ENCODE results near the gene DOCK4. TPM values are rescaled to one million over a fixed set of nuclear protein-coding genes. Genes with fewer than 3 reads are reported as not detected.

Gene DOCK4
- total and polyA plus RNA-seq, 2 experiments from 2014 or later: 2.1 to 5.0 TPM

DNA sequence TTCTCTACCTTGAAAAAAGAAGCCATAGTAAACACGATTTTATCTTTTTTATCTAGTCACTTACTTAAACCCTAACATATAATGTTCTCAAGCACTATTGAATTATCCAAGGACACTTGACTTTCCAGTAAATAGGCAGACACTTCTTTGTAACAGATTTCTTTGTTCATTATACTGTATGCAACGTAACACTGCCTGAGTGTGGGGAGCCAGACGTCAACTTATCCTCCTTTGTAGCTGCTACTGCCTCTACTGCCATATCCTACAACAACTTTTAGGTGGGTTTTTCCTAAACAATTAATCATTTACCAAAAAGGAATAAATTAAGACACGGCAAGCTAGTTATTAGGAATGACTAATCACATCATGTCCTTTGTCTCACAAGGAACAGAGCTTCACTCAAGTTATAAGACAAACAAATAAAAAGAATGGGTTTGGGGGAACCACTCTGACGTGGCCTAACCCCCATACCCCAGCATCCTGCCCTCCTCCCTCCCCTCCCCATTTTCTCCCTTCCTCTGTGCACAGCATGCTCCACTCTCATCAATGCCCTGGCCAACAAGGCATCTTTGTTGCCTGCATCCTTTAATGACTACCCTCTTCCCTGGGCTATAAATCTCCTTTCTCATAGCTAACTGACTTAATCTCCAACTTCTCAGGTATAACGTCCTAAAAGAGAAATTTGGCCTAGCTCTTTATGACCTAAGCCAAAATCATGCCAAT, 43.3 kb downstream of the DOCK4 start:
- TF ChIP-seq EZH2phosphoT487 (IDR thresholded peaks at IDR 0.05; ENCODE audit: insufficient read depth, low read depth) (no peak), EZH2 (IDR thresholded peaks at IDR 0.05; ENCODE audit: insufficient read depth, poor library complexity, severe bottlenecking) (no peak)
- Histone ChIP-seq H3K4me1 (ENCODE audit: insufficient read depth) (no peaks in the 10 kb centered on the region), H3K79me2 (ENCODE audit: insufficient read depth) (no peaks in the 10 kb centered on the region), H3K4me3 (no peak overlapping the region), H4K20me1 (ENCODE audit: insufficient read depth) (no peaks in the 10 kb centered on the region), H2AFZ (no peak overlapping the region), H3K4me2 (ENCODE audit: unreplicated experiment) (no peak overlapping the region), H3F3A (ENCODE audit: insufficient read depth) (no peaks in the 10 kb centered on the region), H3K9ac (no peak overlapping the region), H3K36me3 (ENCODE audit: low read depth) (no peaks in the 10 kb centered on the region), H3K9me2 (ENCODE audit: insufficient read depth) (no peaks in the 10 kb centered on the region), H3K27me3 (replicated peaks; ENCODE audit: insufficient read depth) (no peaks in the 10 kb centered on the region), H3K27ac (no peak overlapping the region), H3K9me3 (ENCODE audit: low read depth) (no peaks in the 10 kb centered on the region)
- no peak for DNase-seq
- in situ Hi-C loops (cut with MboI): no loop called here
- 93% methylated on average over 6 of the region's 6 CpGs for WGBS, 2 experiments (ENCODE audit: low coverage in 1 of 2, low lambda C conversion rate in 2 of 2, missing lambda C conversion rate in 2 of 2)

- no peak overlapping the region for H3K9ac ChIP-seq
- H2AFZ ChIP-seq: no peak overlapping the region
- DNase-seq: no peak
These were observed 43.9 kb downstream of the DOCK4 start for GRCh38 chr7:112162142-112162766.

GRCh38 chr7:112161253-112162141, 44.7 kb downstream of the DOCK4 start:
- H3K4me2 ChIP-seq (ENCODE audit: unreplicated experiment): no peak overlapping the region

More at GRCh38 chr7:112162142-112162766, 43.9 kb downstream of the DOCK4 start:
- Histone ChIP-seq H3K27ac (no peak overlapping the region), H3K27me3 (replicated peaks; ENCODE audit: insufficient read depth) (no peaks in the 10 kb centered on the region), H3K4me2 (ENCODE audit: unreplicated experiment) (no peak overlapping the region), H3F3A (ENCODE audit: insufficient read depth) (no peaks in the 10 kb centered on the region), H3K9me2 (ENCODE audit: insufficient read depth) (no peaks in the 10 kb centered on the region), H3K79me2 (ENCODE audit: insufficient read depth) (no peaks in the 10 kb centered on the region), H3K9me3 (ENCODE audit: low read depth) (no peaks in the 10 kb centered on the region), H4K20me1 (ENCODE audit: insufficient read depth) (no peaks in the 10 kb centered on the region), H3K36me3 (ENCODE audit: low read depth) (no peaks in the 10 kb centered on the region), H3K4me3 (no peak overlapping the region), H3K4me1 (ENCODE audit: insufficient read depth) (peaks cover 2% of the 10 kb centered on the region)
- in situ Hi-C loops (cut with MboI): no loop called here
- TF ChIP-seq EZH2phosphoT487 (IDR thresholded peaks at IDR 0.05; ENCODE audit: insufficient read depth, low read depth) (no peak), EZH2 (IDR thresholded peaks at IDR 0.05; ENCODE audit: insufficient read depth, poor library complexity, severe bottlenecking) (no peak)
- WGBS, 2 experiments (ENCODE audit: low coverage in 1 of 2, low lambda C conversion rate in 2 of 2, missing lambda C conversion rate in 2 of 2): 96% methylated on average over 2 of the region's 2 CpGs

GRCh38 chr7:112160771-112161150, 45.4 kb downstream of the DOCK4 start:
- H3K4me3 ChIP-seq: no peak overlapping the region
- peaks cover 13% of the 10 kb centered on the region for H3K4me1 ChIP-seq (ENCODE audit: insufficient read depth)
- no peaks in the 10 kb centered on the region for H3K79me2 ChIP-seq (ENCODE audit: insufficient read depth)
- H3K27ac ChIP-seq: no peak overlapping the region
- in situ Hi-C loops (cut with MboI): no loop called here
- no peaks in the 10 kb centered on the region for H3K9me3 ChIP-seq (ENCODE audit: low read depth)
- no peak for DNase-seq
- no peak overlapping the region for H3K4me2 ChIP-seq (ENCODE audit: unreplicated experiment)
- no peaks in the 10 kb centered on the region for H3F3A ChIP-seq (ENCODE audit: insufficient read depth)
- no peaks in the 10 kb centered on the region for H3K27me3 ChIP-seq (replicated peaks; ENCODE audit: insufficient read depth)
- no peaks in the 10 kb centered on the region for H3K36me3 ChIP-seq (ENCODE audit: low read depth)
- no peak overlapping the region for H2AFZ ChIP-seq
- no peak overlapping the region for H3K9ac ChIP-seq
- 90% methylated on average over 7 of the region's 7 CpGs for WGBS, 2 experiments (ENCODE audit: low coverage in 1 of 2, low lambda C conversion rate in 2 of 2, missing lambda C conversion rate in 2 of 2)
- TF ChIP-seq EZH2 (IDR thresholded peaks at IDR 0.05; ENCODE audit: insufficient read depth, poor library complexity, severe bottlenecking) (no peak), EZH2phosphoT487 (IDR thresholded peaks at IDR 0.05; ENCODE audit: insufficient read depth, low read depth) (no peak)
- H3K9me2 ChIP-seq (ENCODE audit: insufficient read depth): no peaks in the 10 kb centered on the region
- H4K20me1 ChIP-seq (ENCODE audit: insufficient read depth): no peaks in the 10 kb centered on the region

More at GRCh38 chr7:112161253-112162141, 44.7 kb downstream of the DOCK4 start:
- H3K27me3 ChIP-seq (replicated peaks; ENCODE audit: insufficient read depth): no peaks in the 10 kb centered on the region
- H3K9me2 ChIP-seq (ENCODE audit: insufficient read depth): no peaks in the 10 kb centered on the region
- peaks cover 8% of the 10 kb centered on the region for H3K4me1 ChIP-seq (ENCODE audit: insufficient read depth)
- no peaks in the 10 kb centered on the region for H3K36me3 ChIP-seq (ENCODE audit: low read depth)
- H3K9me3 ChIP-seq (ENCODE audit: low read depth): no peaks in the 10 kb centered on the region
- DNase-seq: no peak
- H3K9ac ChIP-seq: no peak overlapping the region
- no peak overlapping the region for H2AFZ ChIP-seq
- no peak for TF ChIP-seq EZH2phosphoT487 (IDR thresholded peaks at IDR 0.05; ENCODE audit: insufficient read depth, low read depth)
- no peak for TF ChIP-seq EZH2 (IDR thresholded peaks at IDR 0.05; ENCODE audit: insufficient read depth, poor library complexity, severe bottlenecking)
- in situ Hi-C loops (cut with MboI): no loop called here
- no peak overlapping the region for H3K27ac ChIP-seq
- no peaks in the 10 kb centered on the region for H4K20me1 ChIP-seq (ENCODE audit: insufficient read depth)
- no peaks in the 10 kb centered on the region for H3F3A ChIP-seq (ENCODE audit: insufficient read depth)
- H3K79me2 ChIP-seq (ENCODE audit: insufficient read depth): no peaks in the 10 kb centered on the region
- no peak overlapping the region for H3K4me3 ChIP-seq
- WGBS, 2 experiments (ENCODE audit: low coverage in 1 of 2, low lambda C conversion rate in 2 of 2, missing lambda C conversion rate in 2 of 2): 98 to 100% methylated on average over 3 of the region's 3 CpGs
